GM10847 (cell line): ENCODE results near the gene PREX1.

ENCODE experiments used
- POLR2A ChIP-seq: IDR thresholded peaks from 2 replicates; pipeline ENCODE4 v1.6.1; 2011; ENCODE audit not compliant: insufficient read length; ENCODE audit errors: extremely low read depth

PREX1 gene

DNA sequence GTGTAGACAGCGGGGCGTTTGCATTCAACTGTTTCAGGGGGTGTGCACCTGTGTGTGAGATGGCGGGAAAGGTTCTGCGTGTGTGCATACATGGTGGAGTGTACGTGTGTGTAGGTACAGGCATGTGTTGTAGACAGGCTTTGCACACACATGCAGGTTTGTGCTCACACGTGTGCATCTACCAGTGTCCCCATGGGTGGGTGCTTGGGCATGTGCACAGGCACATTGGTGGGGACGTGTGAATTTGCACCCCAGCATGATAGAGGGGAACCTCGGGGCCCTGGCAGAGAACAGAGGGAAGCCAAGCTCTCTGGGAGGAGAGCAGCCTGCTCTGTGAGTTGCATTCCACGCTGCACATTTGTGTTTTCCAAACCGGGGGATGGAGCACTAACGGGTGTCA is 250.2 kb downstream of the PREX1 start:
- TF ChIP-seq POLR2A = no peak

DNA sequence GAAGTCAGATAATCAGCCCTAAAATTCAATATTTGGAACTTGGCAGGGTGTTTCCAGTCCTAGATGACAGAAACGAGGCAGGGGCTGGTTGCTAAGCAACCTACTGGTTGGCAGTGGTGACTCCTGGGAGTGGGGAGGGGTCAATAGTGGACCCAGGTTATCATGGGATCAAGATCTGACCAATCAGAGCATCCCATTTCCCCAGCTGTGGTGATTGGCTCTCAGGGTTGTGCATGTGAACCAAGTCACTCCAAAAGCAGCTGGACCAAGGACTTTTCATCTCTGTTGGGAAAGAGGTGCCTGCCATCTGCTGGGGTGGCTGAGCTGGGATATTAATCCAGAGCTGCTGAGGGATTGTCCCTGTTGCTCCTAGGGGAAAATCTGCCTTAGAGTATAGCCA is 253.4 kb downstream of the PREX1 start:
- TF ChIP-seq POLR2A = no peak
